HL-60 (cell line): Measurements from ENCODE around the gene GTF2H3.

Source experiments
- DNase-seq, 2 experiments: peaks; one replicate each; pipeline ENCODE4 v3.0.0-alpha.2; 2010 to 2020; ENCODE audit warnings: low read depth in 1 of 2, low spot score in 1 of 2
- H3K27ac ChIP-seq: fragments of 250-450 bp; sonication (Bioruptor Pico); replicated peaks from 2 replicates; pipeline ENCODE4 v1.5.1; 2020; ENCODE audit warnings: mild to moderate bottlenecking, moderate library complexity
- H3K27me3 ChIP-seq: fragments of 250-450 bp; sonication (Bioruptor Pico); 2 replicates; pipeline ENCODE4 v1.5.1; 2021; ENCODE audit warnings: mild to moderate bottlenecking, moderate library complexity; ENCODE audit not compliant: insufficient read depth, poor library complexity, severe bottlenecking
- H3K4me3 ChIP-seq: replicated peaks from 2 replicates; pipeline ENCODE4 v1.5.1; 2011; ENCODE audit warnings: mild to moderate bottlenecking, control low read depth, low read length; ENCODE audit not compliant: insufficient read depth
- GABPA ChIP-seq: IDR thresholded peaks from 2 replicates; pipeline ENCODE4 v1.6.1; 2012; ENCODE audit warnings: low read depth
- POLR2AphosphoS5 ChIP-seq: IDR thresholded peaks from 2 replicates; pipeline ENCODE4 v1.6.1; 2012; ENCODE audit warnings: low read depth
- SPI1 ChIP-seq: IDR thresholded peaks from 2 replicates; pipeline ENCODE4 v1.6.1; 2012; ENCODE audit warnings: low read depth, mild to moderate bottlenecking, borderline replicate concordance
- TF ChIP-seq, protein P1 (sequence below): IDR thresholded peaks from 2 replicates; pipeline ENCODE4 v1.6.1; 2012; ENCODE audit warnings: low read depth; ENCODE audit not compliant: insufficient replicate concordance
- TF ChIP-seq, protein P2 (sequence below): IDR thresholded peaks from one replicate; pipeline ENCODE4 v1.5.1; 2011; ENCODE audit warnings: low read length, control low read depth, inconsistent platforms; ENCODE audit not compliant: insufficient read depth

Gene GTF2H3

DNA sequence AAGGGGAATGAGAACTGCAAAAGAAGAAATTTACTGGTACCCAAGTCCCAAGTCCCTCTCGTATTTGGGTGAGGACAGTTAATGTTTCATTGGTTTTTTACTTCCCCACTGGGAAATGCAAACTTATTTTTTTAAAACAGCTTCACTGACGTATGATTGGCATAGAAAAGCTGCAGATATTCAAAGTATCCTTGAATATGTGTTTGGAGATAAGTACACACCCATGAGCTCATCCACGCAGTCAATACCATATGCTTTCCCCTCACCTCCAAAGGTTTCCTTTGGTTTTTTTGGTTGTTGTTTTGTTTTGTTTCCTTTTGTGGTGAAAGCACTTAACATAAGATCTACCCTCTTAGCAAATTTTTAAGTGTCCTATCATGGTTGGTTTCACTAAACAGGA, 50.3 kb downstream of the GTF2H3 start:
- TF ChIP-seq, protein P1, sequence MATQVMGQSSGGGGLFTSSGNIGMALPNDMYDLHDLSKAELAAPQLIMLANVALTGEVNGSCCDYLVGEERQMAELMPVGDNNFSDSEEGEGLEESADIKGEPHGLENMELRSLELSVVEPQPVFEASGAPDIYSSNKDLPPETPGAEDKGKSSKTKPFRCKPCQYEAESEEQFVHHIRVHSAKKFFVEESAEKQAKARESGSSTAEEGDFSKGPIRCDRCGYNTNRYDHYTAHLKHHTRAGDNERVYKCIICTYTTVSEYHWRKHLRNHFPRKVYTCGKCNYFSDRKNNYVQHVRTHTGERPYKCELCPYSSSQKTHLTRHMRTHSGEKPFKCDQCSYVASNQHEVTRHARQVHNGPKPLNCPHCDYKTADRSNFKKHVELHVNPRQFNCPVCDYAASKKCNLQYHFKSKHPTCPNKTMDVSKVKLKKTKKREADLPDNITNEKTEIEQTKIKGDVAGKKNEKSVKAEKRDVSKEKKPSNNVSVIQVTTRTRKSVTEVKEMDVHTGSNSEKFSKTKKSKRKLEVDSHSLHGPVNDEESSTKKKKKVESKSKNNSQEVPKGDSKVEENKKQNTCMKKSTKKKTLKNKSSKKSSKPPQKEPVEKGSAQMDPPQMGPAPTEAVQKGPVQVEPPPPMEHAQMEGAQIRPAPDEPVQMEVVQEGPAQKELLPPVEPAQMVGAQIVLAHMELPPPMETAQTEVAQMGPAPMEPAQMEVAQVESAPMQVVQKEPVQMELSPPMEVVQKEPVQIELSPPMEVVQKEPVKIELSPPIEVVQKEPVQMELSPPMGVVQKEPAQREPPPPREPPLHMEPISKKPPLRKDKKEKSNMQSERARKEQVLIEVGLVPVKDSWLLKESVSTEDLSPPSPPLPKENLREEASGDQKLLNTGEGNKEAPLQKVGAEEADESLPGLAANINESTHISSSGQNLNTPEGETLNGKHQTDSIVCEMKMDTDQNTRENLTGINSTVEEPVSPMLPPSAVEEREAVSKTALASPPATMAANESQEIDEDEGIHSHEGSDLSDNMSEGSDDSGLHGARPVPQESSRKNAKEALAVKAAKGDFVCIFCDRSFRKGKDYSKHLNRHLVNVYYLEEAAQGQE, result no peak
- TF ChIP-seq GABPA, result no peak
- no peak for TF ChIP-seq SPI1
- TF ChIP-seq, protein P2, sequence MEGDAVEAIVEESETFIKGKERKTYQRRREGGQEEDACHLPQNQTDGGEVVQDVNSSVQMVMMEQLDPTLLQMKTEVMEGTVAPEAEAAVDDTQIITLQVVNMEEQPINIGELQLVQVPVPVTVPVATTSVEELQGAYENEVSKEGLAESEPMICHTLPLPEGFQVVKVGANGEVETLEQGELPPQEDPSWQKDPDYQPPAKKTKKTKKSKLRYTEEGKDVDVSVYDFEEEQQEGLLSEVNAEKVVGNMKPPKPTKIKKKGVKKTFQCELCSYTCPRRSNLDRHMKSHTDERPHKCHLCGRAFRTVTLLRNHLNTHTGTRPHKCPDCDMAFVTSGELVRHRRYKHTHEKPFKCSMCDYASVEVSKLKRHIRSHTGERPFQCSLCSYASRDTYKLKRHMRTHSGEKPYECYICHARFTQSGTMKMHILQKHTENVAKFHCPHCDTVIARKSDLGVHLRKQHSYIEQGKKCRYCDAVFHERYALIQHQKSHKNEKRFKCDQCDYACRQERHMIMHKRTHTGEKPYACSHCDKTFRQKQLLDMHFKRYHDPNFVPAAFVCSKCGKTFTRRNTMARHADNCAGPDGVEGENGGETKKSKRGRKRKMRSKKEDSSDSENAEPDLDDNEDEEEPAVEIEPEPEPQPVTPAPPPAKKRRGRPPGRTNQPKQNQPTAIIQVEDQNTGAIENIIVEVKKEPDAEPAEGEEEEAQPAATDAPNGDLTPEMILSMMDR, result no peak
- no peak for TF ChIP-seq POLR2AphosphoS5
- no peak for DNase-seq
- Histone ChIP-seq H3K4me3 (no peak overlapping the region), H3K27me3 (no peaks in the 10 kb centered on the region), H3K27ac (no peak overlapping the region)

DNA sequence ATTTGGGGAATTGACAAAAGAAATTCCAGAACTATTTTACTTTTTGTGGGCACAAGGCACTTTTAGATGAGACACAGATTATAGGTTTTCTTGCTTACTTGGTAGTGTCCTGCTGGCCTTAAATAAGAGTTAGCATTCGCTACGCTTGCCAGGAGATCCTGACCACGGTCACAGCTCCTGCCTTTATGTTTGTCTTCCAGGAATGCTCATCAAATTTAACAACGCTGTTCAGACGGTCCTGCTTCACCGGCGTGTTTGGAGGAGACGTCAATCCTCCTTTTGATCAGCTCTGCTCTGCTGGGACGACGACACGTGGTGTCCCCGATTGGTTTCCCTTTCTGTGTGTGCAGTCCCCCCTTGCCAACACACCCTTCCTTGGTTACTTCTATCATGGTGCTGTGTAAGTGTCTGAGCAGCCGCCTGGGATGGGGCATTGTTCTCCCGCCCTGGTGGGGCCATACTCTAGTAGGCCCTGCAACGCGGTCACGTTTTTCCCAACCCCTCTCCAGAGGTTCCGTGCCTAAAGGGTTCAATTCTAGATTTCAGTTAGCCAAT, 53.1 kb downstream of the GTF2H3 start:
- TF ChIP-seq, protein P2, result no peak
- TF ChIP-seq POLR2AphosphoS5, result no peak
- TF ChIP-seq SPI1, result no peak
- TF ChIP-seq, protein P1, result no peak
- TF ChIP-seq GABPA, result no peak
- H3K4me3 ChIP-seq, result no peak overlapping the region
- no peaks in the 10 kb centered on the region for H3K27me3 ChIP-seq
- DNase-seq, result no peak
- no peak overlapping the region for H3K27ac ChIP-seq

DNA sequence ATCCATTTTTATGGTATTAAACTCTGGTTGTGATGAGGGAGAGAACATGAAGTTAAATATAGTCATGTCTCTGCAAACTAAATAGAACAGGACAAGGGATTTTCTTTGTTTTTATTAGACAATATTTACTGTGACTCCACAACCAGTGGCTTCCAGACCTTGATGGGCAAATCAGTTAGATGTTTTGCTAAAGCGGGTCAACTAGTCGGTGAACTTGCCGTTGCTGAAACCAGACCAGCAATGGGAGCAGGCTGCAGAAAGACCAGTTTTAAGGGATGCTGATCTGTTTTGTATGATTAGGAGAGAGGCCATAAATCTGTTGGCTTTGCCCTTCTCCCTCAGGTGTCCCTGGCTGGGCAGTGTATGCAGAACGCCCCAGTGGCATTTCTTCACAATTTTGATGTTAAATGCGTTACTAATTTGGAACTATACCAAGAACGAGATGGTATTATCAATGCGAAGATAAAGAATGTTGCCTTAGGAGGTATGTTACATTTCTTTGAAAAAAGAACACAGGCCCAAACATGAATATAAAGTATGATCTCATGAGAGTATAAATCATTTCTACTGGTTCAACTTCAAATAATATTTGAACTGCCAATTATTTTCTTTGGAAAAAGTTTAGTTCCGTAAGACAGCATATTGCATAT, 56.7 kb downstream of the GTF2H3 start:
- no peak overlapping the region for H3K4me3 ChIP-seq
- no peak for TF ChIP-seq GABPA
- TF ChIP-seq, protein P2, result no peak
- TF ChIP-seq SPI1, result no peak
- TF ChIP-seq, protein P1, result no peak
- no peak for TF ChIP-seq POLR2AphosphoS5
- DNase-seq, result no peak
- H3K27ac ChIP-seq, result no peak overlapping the region
- no peaks in the 10 kb centered on the region for H3K27me3 ChIP-seq
